Hepatocyte (in vitro differentiated cells): Measurements from ENCODE around the gene LHX6. TPM values are rescaled to one million over a fixed set of nuclear protein-coding genes. Genes with fewer than 3 reads are reported as not detected.

Experiments used
- DNase-seq: peaks from one replicate; pipeline ENCODE4 v3.0.0-alpha.2; 2016; ENCODE audit warnings: low spot score
- H2AFZ ChIP-seq: fragments of 200-600 bp; sonication (generic); 2 replicates; pipeline ENCODE4 v1.6.0; 2016; ENCODE audit warnings: antibody characterized with exemption, mild to moderate bottlenecking
- H3K27ac ChIP-seq: fragments of 200-600 bp; sonication (generic); 2 replicates; pipeline ENCODE4 v1.5.1; 2016; ENCODE audit warnings: mild to moderate bottlenecking
- H3K27me3 ChIP-seq: fragments of 200-600 bp; sonication (generic); 2 replicates; pipeline ENCODE4 v1.6.1; 2016
- H3K36me3 ChIP-seq: fragments of 200-600 bp; sonication (generic); replicated peaks from 2 replicates; pipeline ENCODE4 v1.5.1; 2016; ENCODE audit warnings: low read depth; ENCODE audit not compliant: insufficient read depth
- H3K4me1 ChIP-seq: fragments of 200-600 bp; sonication (generic); 2 replicates; pipeline ENCODE4 v1.5.1; 2016; ENCODE audit warnings: mild to moderate bottlenecking, moderate library complexity; ENCODE audit not compliant: insufficient read depth
- H3K4me2 ChIP-seq: fragments of 200-600 bp; sonication (generic); 2 replicates; pipeline ENCODE4 v1.6.0; 2016
- H3K4me3 ChIP-seq: fragments of 200-600 bp; sonication (generic); 2 replicates; pipeline ENCODE4 v1.5.1; 2016; ENCODE audit warnings: mild to moderate bottlenecking
- H3K79me2 ChIP-seq: fragments of 200-600 bp; sonication (generic); 2 replicates; pipeline ENCODE4 v1.6.0; 2017; ENCODE audit warnings: mild to moderate bottlenecking
- H3K9me2 ChIP-seq: fragments of 200-600 bp; sonication (generic); replicated peaks from 2 replicates; pipeline ENCODE4 v1.6.0; 2017; ENCODE audit warnings: mild to moderate bottlenecking; ENCODE audit not compliant: insufficient read depth
- H3K9me3 ChIP-seq: fragments of 200-600 bp; sonication (generic); 2 replicates; pipeline ENCODE4 v1.5.1; 2016; ENCODE audit warnings: low read depth, mild to moderate bottlenecking
- H4K20me1 ChIP-seq: fragments of 200-600 bp; sonication (generic); 2 replicates; pipeline ENCODE4 v1.6.0; 2016; ENCODE audit warnings: mild to moderate bottlenecking; ENCODE audit not compliant: insufficient read depth, poor library complexity, severe bottlenecking
- CTCF ChIP-seq: fragments of 200-600 bp; sonication (generic); IDR thresholded peaks from 2 replicates; pipeline ENCODE4 v1.5.1; 2016; ENCODE audit warnings: antibody characterized with exemption, mild to moderate bottlenecking; ENCODE audit not compliant: poor library complexity
- EZH2 ChIP-seq: fragments of 200-600 bp; sonication (generic); IDR thresholded peaks from 2 replicates; pipeline ENCODE4 v1.6.1; 2016; ENCODE audit warnings: antibody characterized with exemption, mild to moderate bottlenecking, borderline replicate concordance
- EZH2phosphoT487 ChIP-seq: fragments of 200-600 bp; sonication (generic); IDR thresholded peaks from one replicate; pipeline ENCODE4 v1.6.1; 2018; ENCODE audit warnings: antibody characterized with exemption, mild to moderate bottlenecking, low read depth, moderate library complexity; ENCODE audit not compliant: unreplicated experiment, severe bottlenecking
- WGBS: methylation state at CpG from one replicate; pipeline ENCODE4 v1.1.6; 2016; ENCODE audit warnings: low lambda C conversion rate; ENCODE audit errors: missing lambda C conversion rate; 5-methylcytosine and 5-hydroxymethylcytosine counted together
- polyA plus RNA-seq: library from polyadenylated mRNA; unstranded; fragments of >200 nt; fragmentation: Nextera tagmentation; extraction: Ambion mirVana; gene quantifications from 2 replicates; pipeline ENCODE4 v1.2.1, GENCODE V29; 2016
- total RNA-seq: library from RNA; depleted of rRNA; stranded (reverse); fragments of >200 nt; gene quantifications from 2 replicates; pipeline ENCODE4 v1.2.3, GENCODE V29; 2014

The LHX6 gene
- total and polyA plus RNA-seq, 2 experiments from 2014 or later, result 0.10 to 0.39 TPM

GRCh38 chr9:122195875-122196274 lies 32.9 kb downstream of the LHX6 start:
- H3K36me3 ChIP-seq, result no peaks in the 10 kb centered on the region
- H3K4me1 ChIP-seq, result no peaks in the 10 kb centered on the region
- 89% methylated on average over 4 of the region's 4 CpGs for WGBS
- DNase-seq, result no peak
- no peaks in the 10 kb centered on the region for H3K27me3 ChIP-seq
- no peak overlapping the region for H3K27ac ChIP-seq
- no peaks in the 10 kb centered on the region for H4K20me1 ChIP-seq
- no peak for TF ChIP-seq EZH2phosphoT487
- no peak for TF ChIP-seq EZH2
- TF ChIP-seq CTCF, result no peak
- H3K9me3 ChIP-seq, result no peaks in the 10 kb centered on the region
- H2AFZ ChIP-seq, result no peak overlapping the region
- no peaks in the 10 kb centered on the region for H3K79me2 ChIP-seq
- no peaks in the 10 kb centered on the region for H3K9me2 ChIP-seq
- H3K4me3 ChIP-seq, result no peak overlapping the region
- H3K4me2 ChIP-seq, result no peak overlapping the region

DNA sequence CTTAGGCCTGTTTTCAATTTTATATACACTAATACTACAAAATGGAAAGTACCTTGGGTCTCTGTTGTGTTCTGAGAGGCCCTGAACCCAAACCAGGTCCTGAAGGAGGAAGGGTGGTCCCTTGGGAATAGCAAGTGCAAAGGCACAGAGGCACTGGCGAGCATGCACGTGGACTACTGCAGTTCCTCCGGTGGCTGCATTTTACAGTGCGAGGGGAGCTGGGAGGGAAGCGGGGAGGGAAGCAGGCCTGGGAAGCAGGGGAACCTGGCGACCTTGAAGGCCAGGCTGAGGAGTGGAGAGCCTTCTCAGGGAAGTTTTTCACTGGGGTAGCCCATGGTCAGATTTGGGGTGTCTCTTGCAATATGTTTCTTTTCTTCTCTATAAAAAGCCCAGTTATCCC lies 35.1 kb downstream of the LHX6 start:
- no peaks in the 10 kb centered on the region for H3K79me2 ChIP-seq
- WGBS, result 77% methylated on average over 6 of the region's 6 CpGs
- TF ChIP-seq EZH2phosphoT487 (no peak), CTCF (no peak), EZH2 (no peak)
- H3K36me3 ChIP-seq, result no peaks in the 10 kb centered on the region
- DNase-seq, result no peak
- H4K20me1 ChIP-seq, result no peaks in the 10 kb centered on the region
- no peak overlapping the region for H3K4me2 ChIP-seq
- no peak overlapping the region for H2AFZ ChIP-seq
- H3K9me3 ChIP-seq, result no peaks in the 10 kb centered on the region
- H3K27me3 ChIP-seq, result no peaks in the 10 kb centered on the region
- H3K4me1 ChIP-seq, result no peaks in the 10 kb centered on the region
- no peaks in the 10 kb centered on the region for H3K9me2 ChIP-seq
- H3K4me3 ChIP-seq, result no peak overlapping the region
- no peak overlapping the region for H3K27ac ChIP-seq

DNA sequence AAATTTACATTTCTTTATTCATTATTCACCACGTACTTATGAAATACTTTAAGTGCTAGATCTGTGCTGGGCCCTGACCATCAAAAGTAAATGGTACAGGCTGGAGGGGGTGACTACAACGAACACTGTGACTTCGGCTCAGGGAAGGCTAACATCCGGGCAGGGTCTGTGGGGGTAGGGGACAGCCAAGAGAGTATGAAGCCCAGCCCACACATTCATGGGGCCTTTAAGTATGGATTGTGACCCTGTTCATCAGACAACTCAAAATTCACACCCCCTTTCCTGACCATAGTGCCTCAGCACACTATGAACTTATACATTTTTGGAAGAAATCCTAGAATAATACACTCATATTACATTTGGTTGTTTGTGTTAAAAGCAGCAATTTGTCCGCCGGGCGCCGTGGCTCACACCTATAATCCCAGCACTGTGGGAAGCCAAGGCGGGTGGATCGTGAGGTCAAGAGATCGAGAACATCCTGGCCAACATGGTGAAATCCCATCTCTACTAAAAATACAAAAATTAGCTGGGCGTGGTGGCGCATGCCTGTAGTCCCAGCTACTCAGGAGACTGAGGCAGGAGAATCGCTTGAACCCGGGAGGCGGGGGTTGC lies 35.7 kb downstream of the LHX6 start:
- Histone ChIP-seq H3K27ac (no peak overlapping the region), H3K36me3 (no peaks in the 10 kb centered on the region), H3K4me1 (no peaks in the 10 kb centered on the region), H3K4me3 (no peak overlapping the region), H3K79me2 (no peaks in the 10 kb centered on the region), H3K9me2 (no peaks in the 10 kb centered on the region), H2AFZ (no peak overlapping the region), H3K27me3 (no peaks in the 10 kb centered on the region), H3K9me3 (no peaks in the 10 kb centered on the region), H3K4me2 (no peak overlapping the region), H4K20me1 (no peaks in the 10 kb centered on the region)
- TF ChIP-seq EZH2phosphoT487, result no peak
- no peak for TF ChIP-seq EZH2
- TF ChIP-seq CTCF, result no peak
- 78% methylated on average over 16 of the region's 16 CpGs for WGBS
- no peak for DNase-seq

GRCh38 chr9:122192261-122192875 lies 36.4 kb downstream of the LHX6 start:
- Histone ChIP-seq H3K4me1 (no peaks in the 10 kb centered on the region), H3K36me3 (no peaks in the 10 kb centered on the region), H3K9me3 (no peaks in the 10 kb centered on the region), H3K4me3 (no peak overlapping the region), H3K4me2 (no peak overlapping the region), H3K27ac (no peak overlapping the region), H4K20me1 (no peaks in the 10 kb centered on the region), H3K27me3 (no peaks in the 10 kb centered on the region), H3K79me2 (no peaks in the 10 kb centered on the region), H3K9me2 (no peaks in the 10 kb centered on the region), H2AFZ (no peak overlapping the region)
- DNase-seq, result no peak
- 87% methylated on average over 5 of the region's 5 CpGs for WGBS
- TF ChIP-seq EZH2, result no peak
- TF ChIP-seq CTCF, result no peak
- no peak for TF ChIP-seq EZH2phosphoT487
